ENCODE data around the gene PDE4DIP.
"Not testable (repeated sequence)": the region's sequence is repeated elsewhere in the genome, so short reads cannot be mapped to it uniquely, and the experiment has no call there.

PDE4DIP gene

GRCh38 chr1:148921047-148921446, 76.8 kb downstream of the PDE4DIP start:
- DNase-seq (ENCODE audit: low read depth in 2 of 2) = not testable (repeated sequence)

- not testable (repeated sequence) for DNase-seq (ENCODE audit: low read depth in 2 of 2)
Measured at GRCh38 chr1:148923798-148924197, 79.6 kb downstream of the PDE4DIP start.

DNA sequence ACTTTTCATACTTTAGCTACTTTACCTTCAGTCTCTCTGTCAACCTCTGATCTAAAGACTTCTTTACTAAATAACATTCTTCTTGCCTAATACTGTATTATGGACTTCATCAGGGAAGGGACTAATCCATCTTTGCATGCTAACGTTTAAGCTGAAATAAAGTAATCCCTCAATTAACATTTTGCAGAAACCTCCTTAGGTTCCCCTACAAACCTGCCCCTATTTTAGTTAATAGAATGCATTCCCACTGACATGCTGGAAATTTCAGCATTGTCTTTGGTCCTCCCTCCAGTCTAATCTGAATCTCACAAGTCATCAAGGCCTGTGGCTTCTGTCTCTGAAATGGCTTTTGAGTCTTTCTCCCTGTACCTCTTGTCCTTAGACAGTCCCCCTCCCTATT, 83.4 kb downstream of the PDE4DIP start:
- DNase-seq (ENCODE audit: low read depth in 2 of 2) = not testable (repeated sequence)

DNA sequence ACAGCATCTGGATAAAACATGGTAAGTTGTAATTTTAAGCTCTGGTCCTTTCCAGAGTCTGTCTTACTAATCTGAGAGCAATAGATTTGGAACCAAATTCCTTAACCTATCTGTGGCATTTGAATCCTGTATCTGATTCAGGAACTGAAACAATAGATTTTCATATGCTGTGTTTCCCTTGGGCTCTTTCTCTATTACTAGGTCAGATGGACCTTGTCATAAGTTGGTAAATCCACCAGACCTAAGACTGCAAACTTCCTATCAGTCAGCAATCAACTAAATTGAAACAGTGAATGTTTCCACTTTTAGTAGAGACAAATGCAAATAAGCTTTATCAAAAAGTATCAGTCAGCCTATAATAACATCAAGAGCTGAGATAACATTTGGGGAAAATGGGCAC, 85.0 kb downstream of the PDE4DIP start:
- DNase-seq (ENCODE audit: low read depth in 2 of 2) = not testable (repeated sequence)

GRCh38 chr1:148935381-148936002, 91.3 kb downstream of the PDE4DIP start:
- not testable (repeated sequence) for DNase-seq (ENCODE audit: low read depth in 2 of 2)

- DNase-seq (ENCODE audit: low read depth in 2 of 2) = not testable (repeated sequence)
Measured at GRCh38 chr1:148942906-148943305, 98.7 kb downstream of the PDE4DIP start.

- not testable (repeated sequence) for DNase-seq (ENCODE audit: low read depth in 2 of 2)
Measured at GRCh38 chr1:148945130-148945529, 100.9 kb downstream of the PDE4DIP start.

DNA sequence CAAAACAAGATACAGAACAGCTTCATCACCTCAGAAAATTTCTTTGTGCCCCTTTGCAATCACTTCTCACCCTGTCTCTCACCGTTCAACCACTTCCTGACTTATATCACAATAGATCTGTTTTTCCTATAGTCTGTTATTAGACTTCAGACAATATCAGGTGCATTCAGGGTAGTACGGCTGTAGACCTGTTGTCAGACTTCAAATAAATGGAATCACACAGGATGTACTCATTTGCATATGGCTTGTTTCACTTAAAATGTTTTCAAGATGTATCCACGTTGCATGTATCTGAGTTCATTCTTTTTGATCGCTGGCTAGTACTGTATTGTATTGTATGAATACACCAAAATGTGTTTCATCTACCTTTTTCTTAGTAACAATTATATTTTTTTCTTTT, 104.5 kb downstream of the PDE4DIP start:
- not testable (repeated sequence) for DNase-seq (ENCODE audit: low read depth in 2 of 2)

GRCh38 chr1:148951336-148952227, 107.4 kb downstream of the PDE4DIP start:
- DNase-seq (ENCODE audit: low read depth in 2 of 2) = peak; percentile 37 to 51

GRCh38 chr1:148952253-148952937, 108.2 kb downstream of the PDE4DIP start:
- DNase-seq (ENCODE audit: low read depth in 2 of 2) = peak; percentile 40 to 51

GRCh38 chr1:148952938-148953616, 108.8 kb downstream of the PDE4DIP start:
- peak in 1 of 2 donors; percentile 10 for DNase-seq (ENCODE audit: low read depth in 2 of 2)

GRCh38 chr1:148953730-148954129, 109.5 kb downstream of the PDE4DIP start:
- not testable (repeated sequence) for DNase-seq (ENCODE audit: low read depth in 2 of 2)

GRCh38 chr1:148958343-148958742, 114.1 kb downstream of the PDE4DIP start:
- DNase-seq (ENCODE audit: low read depth in 2 of 2) = not testable (repeated sequence)

- DNase-seq (ENCODE audit: low read depth in 2 of 2) = not testable (repeated sequence)
Measured at GRCh38 chr1:148960212-148961000, 116.2 kb downstream of the PDE4DIP start.

DNA sequence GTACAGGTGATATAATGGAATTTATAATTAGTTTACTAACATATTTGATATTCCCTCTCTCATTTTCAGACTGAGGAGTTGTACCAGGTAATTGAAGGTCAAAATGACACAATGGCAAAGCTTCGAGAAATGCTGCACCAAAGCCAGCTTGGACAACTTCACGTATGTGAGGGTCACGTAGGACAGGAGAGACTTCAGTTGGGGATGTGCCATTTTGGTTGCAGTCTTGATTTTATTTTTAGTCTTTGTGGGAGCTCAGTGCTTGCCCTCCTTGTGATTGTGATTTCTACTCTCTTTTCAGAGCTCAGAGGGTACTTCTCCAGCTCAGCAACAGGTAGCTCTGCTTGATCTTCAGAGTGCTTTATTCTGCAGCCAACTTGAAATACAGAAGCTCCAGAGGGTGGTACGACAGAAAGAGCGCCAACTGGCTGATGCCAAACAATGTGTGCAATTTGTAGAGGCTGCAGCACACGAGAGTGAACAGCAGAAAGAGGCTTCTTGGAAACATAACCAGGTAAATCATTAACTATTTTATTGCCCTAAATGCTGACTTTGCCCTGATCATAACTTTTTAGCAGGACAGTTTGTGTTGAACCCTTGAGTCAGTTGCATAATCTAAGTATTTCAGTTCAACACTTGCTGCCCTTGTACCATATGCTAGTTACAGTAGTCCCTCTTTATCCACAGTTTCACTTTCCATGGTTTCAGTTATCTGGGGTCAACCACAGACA, 118.1 kb downstream of the PDE4DIP start:
- not testable (repeated sequence) for DNase-seq (ENCODE audit: low read depth in 2 of 2)

DNA sequence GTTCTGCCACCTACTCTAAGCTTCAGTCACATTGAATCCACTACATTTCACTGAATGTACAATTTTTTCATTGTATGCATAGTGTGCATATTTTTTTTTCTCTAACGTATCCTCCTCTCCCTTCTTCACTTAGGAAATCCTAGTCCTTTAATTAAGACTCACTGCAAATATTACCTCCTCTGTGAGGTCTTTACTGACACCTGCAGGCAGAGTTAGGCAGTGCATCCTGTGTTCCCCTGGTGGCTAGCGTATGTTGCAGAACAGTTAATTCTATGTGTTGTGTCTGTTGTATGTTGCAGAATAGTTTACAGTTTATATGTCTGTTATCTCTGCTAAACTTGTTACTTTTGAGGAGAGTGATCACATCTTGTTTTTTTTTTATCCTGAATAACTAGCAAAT, 121.9 kb downstream of the PDE4DIP start:
- DNase-seq (ENCODE audit: low read depth in 2 of 2) = not testable (repeated sequence)

- not testable (repeated sequence) for DNase-seq (ENCODE audit: low read depth in 2 of 2)
Measured at GRCh38 chr1:148967580-148967979, 123.4 kb downstream of the PDE4DIP start.

DNA sequence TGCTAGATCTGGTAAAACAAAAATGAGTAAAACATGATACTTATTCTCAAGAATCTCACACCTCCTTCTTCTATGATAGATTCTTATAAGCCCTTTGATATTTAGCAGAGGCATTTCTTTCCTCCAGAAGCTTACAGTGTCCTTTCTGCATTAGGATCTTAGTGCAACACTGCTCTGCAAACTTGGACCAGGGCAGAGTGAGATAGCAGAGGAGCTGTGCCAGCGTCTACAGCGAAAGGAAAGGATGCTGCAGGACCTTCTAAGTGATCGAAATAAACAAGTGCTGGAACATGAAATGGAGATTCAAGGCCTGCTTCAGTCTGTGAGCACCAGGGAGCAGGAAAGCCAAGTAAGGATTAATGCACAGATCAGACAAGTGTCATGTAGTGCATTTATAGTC, 124.5 kb downstream of the PDE4DIP start:
- DNase-seq (ENCODE audit: low read depth in 2 of 2) = not testable (repeated sequence)

GRCh38 chr1:148969126-148969525, 124.9 kb downstream of the PDE4DIP start:
- not testable (repeated sequence) for DNase-seq (ENCODE audit: low read depth in 2 of 2)

DNA sequence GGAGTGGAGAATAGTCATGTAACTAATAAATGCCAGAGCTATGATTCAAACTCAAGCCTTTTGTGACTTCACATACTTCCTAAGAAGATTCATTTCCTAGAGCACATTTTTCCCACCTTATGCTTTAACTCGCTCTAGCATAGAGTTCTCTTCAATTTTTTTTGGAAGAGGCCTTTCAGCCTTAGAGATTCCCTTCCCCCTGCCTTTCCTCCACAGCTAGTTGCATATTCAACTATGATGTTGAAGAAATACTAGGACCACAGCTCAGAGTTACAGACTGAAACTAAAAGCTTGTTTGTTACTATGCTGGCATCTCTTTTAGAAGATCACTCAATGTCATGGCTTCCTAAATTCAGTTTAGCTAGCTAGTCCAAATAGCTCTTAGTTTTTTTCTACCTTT, 131.2 kb downstream of the PDE4DIP start:
- not testable (repeated sequence) for DNase-seq (ENCODE audit: low read depth in 2 of 2)
